ENCODE results near the gene MYO1F. TPM values are rescaled to one million over a fixed set of nuclear protein-coding genes. Genes with fewer than 3 reads are reported as not detected.
"Not testable (repeated sequence)": the region's sequence is repeated elsewhere in the genome, so short reads cannot be mapped to it uniquely, and the experiment has no call there.

Gene MYO1F
- total RNA-seq: 20.6 TPM

GRCh38 chr19:8577247-8577646 is at the start of gene MYO1F:
Gene MYO1F, minus strand, starts transcription at chr19:8577442. Its CDS starts 133 bp downstream, at chr19:8577309.
- DNase-seq (ENCODE audit: low spot score): no peak

DNA sequence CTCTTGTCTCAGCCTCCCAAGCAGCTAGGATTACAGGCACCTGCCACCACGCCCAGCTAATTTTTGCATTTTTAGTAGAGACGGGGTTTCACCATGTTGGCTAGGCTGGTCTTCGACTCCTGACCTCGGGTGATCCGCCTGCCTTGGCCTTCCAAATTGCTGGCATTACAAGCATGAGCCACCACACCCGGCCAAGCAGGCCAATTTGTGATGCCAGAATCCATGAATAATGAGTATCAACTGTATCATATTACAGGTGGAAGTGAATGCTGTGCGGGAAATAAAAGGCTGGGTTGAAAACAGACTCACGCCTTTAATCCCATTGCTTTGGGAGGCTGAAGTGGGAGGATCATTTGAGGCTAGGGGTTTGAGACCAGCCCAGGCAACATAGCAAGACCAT is 49.6 kb upstream of the MYO1F start:
- DNase-seq (ENCODE audit: low spot score): no peak

DNA sequence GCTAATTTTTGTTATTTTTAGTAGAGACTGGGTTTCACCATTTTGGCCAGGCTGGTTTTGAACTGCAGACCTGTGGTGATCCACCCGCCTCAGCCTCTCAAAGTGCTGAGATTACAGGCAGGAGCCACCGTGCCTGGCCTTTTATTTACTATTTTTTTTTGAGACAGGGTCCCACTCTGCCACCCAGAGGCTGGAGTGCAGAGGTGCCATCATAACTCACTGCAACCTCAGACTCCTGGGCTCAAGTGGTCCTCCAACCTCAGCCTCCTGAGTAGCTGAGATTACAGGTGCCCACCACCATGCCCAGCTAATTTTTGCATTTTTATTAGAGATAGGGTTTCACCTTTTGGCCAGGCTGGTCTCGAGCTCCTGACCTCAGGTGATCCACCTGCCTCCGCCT is 45.6 kb upstream of the MYO1F start:
- not testable (repeated sequence) for DNase-seq (ENCODE audit: low spot score)

DNA sequence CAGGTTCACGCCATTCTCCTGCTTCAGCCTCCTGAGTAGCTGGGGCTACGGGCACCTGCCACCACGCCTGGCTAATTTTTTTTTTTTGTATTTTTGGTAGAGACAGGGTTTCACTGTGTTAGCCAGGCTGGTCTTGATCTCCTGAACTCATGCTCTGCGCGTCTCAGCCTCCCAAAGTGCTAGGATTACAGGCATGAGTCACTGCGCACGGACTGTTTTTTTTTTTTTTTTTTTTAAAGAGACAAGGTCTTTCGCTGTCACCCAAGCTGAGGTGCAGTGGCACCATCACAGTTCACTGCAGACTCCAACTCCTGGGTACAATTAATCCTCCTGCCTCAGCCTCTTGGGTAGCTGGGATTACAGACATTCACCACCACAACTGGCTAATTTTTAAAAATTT is 41.5 kb upstream of the MYO1F start:
- DNase-seq (ENCODE audit: low spot score): no peak

DNA sequence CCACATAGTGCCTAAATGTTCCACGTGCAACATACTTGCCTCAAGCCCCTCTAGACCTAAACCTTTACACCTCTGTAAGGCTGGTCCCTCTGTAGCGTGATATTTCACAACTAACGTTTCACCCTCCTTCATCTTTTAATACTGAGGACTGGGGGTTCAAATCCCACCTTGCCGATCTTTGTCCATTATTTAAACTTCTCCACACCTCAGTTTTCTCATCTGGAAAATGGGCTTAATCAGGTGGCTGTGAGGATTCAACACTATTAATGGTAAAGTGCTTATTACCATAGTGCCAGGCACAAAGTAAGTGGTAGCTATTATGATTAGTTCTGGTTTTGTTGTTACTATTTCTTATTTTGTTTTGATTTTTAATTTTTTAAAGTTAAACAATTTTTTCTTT is 40.7 kb upstream of the MYO1F start:
- no peak for DNase-seq (ENCODE audit: low spot score)

GRCh38 chr19:8617325-8617724 is 40.1 kb upstream of the MYO1F start:
- not testable (repeated sequence) for DNase-seq (ENCODE audit: low spot score)

DNA sequence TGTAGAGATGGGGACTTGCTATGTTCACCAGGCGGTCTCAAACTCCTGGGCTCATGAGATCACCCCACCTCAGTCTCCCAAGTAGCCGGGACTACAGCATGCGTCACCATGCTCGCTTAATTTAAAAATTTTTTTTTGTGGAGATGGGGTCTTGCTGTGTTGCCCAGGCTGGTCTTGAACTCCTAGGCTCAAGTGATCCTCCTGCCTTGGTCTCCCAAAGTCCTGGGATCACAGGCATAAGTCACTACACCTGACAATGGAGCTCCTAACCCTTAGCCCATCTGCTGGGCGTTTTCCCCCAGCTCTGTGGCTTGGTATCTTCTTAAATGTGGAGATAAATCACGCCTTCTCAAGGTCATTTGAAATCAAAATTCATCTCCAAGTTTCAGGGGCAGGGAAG is 39.6 kb upstream of the MYO1F start:
- no peak for DNase-seq (ENCODE audit: low spot score)

GRCh38 chr19:8615813-8616596 is 38.8 kb upstream of the MYO1F start:
- DNase-seq (ENCODE audit: low spot score): no peak

DNA sequence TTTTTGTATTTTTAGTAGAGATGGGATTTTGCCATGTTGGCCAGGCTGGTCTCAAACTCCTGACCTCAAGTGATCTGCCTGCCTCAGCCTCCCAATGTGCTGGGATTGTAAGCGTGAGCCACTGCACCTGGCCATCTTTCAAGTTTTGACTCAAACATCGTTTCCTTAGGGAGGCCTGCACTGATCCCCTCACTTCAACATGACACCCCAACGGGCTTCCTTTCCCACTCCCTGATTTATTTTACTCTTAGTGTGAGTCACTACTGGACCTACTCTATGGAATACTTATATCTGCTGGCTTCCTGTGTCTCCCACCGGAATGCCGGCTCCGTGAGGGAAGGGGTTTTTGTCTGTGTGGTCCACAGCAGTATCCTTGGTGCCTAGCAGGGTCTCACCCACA is 37.8 kb upstream of the MYO1F start:
- DNase-seq (ENCODE audit: low spot score): no peak

DNA sequence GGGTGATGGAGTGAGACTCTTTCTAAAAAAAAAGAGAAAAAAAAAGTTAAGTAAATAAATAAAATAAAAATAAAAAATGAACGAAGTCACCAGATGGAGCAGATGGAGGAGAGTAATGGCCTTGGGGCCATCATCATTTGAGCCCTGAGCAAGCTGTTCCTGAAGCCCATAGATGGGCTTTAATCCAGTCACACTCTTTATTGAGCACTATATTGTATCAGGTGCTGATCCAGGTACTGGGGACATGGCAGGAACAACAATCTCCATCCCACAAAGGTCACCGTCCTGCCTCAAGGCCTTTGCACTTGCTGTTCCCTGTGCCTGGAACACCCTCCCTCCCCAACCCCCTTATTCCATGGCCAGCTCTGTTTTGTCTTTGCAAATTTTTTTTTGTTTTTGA is 37.2 kb upstream of the MYO1F start:
- no peak for DNase-seq (ENCODE audit: low spot score)

DNA sequence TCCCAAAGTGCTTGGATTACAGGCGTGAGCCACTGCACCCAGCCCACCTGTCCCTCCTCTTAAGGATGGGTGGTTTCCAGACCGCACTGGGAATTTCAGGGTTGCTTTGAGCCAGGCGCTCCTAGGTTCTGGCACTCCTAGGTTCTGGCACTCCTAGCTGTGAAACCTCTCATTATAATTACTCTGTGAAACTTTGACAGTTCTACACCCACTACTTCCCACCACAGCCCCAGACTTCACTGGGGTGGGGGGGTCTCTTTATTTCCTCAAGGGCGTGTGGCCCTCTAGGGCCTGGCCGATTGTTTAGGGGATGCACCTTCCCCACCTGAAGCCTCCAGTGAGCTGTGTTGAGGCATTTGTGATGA is 35.5 kb upstream of the MYO1F start:
- DNase-seq (ENCODE audit: low spot score): no peak

GRCh38 chr19:8611877-8612806 is 34.9 kb upstream of the MYO1F start:
- no peak for DNase-seq (ENCODE audit: low spot score)

DNA sequence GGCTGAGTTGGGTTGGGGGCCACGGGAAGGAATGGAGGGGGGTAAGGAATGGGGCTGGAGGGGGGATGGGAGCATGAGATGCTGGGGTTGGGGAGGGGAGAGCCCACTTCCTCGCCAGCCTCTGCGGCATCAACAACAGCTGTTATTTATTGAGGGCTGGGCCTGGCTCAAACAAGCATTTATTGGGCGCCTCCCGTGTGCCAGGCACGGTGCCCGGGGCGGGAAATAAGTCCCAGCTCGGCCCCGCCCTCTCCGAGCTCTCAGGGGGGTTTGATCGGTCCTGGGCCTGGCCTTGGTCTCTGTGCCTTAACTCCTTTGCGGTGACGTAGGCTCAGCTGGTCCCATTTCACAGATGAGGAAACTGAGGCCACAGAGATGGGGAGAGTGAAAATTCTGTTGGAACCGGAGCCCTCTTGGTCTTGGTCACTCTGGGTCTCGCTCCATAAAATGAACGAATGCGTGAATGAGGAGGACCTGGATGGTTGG is 34.2 kb upstream of the MYO1F start:
- DNase-seq (ENCODE audit: low spot score): no peak

GRCh38 chr19:8610936-8611300 is 33.7 kb upstream of the MYO1F start:
- no peak for DNase-seq (ENCODE audit: low spot score)

DNA sequence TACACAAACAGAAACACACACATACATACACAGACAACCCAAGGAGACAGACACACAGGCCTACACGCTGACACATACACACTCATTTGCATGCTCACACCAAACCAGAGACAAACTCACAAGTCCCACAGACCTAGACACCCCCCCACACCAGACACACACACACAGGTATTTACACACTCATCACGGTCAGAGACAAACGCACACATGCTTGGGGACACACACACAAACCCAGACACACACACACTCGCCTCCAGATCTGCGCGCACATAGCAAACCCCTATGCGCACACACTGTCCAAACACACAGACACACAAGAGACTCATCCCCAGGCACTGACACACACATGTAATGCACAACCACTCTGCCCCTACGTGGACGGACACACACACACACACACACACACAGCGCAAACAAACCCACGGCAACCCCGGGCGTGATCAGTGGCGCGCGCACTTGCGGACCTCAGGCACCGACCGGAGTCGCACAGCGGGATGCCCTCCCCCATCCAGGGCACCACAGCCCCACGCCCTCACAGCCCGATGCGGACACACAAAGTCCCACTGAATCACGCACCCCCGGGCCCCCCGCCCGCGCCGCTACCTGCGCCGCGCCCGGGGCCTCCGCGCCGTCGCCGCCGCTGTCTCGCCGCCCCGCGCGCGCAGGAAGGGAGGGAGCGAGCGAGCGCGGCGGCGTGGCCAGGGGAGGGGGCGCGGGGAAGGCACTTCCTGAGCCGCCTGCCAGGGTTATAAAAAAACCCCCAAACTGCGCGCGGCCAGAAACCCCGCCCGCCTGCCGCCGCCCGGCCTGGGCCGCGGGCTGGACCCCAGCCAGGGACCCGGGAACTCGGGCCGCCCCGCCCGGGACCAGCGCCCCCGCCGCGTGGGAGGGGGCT is 33.0 kb upstream of the MYO1F start, which contains the start of gene ADAMTS10:
Gene ADAMTS10 (minus strand): TSS at position 675 of the 895 bp plus-strand sequence. CDS start 5,005 bp downstream, outside the sequence.
- no peak for DNase-seq (ENCODE audit: low spot score)

GRCh38 chr19:8609279-8610040 is 32.2 kb upstream of the MYO1F start:
- DNase-seq (ENCODE audit: low spot score): no peak

- no peak for DNase-seq (ENCODE audit: low spot score)
These were observed 31.7 kb upstream of the MYO1F start for GRCh38 chr19:8608941-8609278.

DNA sequence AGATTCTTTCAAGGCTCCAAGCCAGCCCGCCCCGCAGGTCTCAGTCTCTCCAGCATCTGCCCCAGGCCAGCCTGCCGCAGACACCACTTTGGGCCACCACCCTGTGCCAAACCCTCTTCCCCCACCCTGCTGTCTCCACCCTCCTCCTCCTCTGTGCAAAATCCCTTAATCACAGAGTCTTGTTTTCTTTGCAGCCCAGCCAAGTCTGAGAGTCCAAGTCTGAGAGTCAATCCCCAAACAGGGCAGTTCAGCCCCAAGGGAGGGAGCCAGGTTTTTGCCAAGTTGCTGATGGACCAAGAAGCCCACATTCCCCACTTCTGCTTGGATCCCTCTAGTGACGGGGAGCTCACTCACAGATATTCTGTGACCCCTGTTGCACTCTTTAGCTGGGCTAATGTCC is 30.1 kb upstream of the MYO1F start:
- DNase-seq (ENCODE audit: low spot score): no peak

DNA sequence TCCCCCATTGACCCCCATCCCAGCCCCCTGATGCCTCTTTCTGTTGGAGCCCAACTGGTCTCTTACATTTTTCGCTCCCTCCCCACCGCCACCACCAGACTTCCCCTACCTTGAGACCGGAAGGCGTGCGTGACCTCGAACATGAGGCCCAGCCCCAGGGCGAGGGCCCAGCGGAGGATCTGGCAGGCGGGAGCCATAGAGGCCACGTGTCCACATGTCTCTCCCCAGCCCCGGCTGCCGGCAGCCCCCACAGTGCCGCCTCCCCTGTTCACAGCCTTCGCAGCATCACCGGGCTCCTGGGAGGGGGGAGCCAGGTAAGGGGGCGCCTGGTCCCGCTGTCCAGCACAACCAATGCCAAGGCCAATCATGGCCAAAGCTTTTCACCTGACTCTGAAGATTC is 28.3 kb upstream of the MYO1F start:
- DNase-seq (ENCODE audit: low spot score): no peak

DNA sequence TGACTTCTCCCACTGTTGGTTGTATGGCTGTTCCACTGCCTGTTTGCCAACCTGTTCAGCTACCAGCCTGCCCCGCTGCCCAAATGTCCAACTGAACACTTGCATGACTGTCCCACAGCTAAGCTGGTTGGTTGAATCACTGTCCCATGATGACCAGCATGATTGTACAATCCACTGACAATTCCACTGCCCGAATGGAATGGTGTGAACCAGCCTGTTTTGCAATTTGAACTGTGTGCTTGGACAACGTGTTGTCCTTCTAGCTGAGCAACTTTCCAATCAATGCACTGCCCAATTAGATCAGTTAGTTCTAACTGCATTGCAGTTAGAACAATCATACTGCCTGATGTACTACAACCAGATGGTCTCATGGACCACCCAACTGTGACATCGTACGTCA is 24.6 kb upstream of the MYO1F start:
- DNase-seq (ENCODE audit: low spot score): no peak

DNA sequence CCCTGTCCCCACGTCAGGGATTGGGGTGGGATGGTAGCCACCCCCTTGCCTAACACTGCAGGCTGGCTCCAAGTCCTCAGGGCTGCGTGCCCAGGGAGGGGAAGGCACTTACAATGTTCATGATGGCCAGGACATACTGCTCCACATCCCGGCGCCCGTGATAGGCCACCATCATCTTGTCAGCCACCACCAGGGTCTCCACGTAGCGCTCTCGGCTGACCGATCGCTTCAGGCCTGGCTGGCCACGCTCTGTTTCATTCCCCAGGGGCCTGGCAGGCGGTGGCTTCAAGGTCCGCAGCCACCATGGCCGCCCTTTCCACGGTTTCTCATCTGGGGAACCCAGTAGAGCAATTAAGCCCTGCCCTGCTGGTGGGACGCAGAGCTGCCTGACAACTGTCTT is 23.6 kb upstream of the MYO1F start:
- no peak for DNase-seq (ENCODE audit: low spot score)

Measured in ureter (tissue), 1 donor.